ENCODE results near the gene HIC1. TPM values are rescaled to one million over a fixed set of nuclear protein-coding genes. Genes with fewer than 3 reads are reported as not detected.

The HIC1 gene
- total RNA-seq, 2 experiments from 2014 or later = 38.3 to 39.8 TPM

DNA sequence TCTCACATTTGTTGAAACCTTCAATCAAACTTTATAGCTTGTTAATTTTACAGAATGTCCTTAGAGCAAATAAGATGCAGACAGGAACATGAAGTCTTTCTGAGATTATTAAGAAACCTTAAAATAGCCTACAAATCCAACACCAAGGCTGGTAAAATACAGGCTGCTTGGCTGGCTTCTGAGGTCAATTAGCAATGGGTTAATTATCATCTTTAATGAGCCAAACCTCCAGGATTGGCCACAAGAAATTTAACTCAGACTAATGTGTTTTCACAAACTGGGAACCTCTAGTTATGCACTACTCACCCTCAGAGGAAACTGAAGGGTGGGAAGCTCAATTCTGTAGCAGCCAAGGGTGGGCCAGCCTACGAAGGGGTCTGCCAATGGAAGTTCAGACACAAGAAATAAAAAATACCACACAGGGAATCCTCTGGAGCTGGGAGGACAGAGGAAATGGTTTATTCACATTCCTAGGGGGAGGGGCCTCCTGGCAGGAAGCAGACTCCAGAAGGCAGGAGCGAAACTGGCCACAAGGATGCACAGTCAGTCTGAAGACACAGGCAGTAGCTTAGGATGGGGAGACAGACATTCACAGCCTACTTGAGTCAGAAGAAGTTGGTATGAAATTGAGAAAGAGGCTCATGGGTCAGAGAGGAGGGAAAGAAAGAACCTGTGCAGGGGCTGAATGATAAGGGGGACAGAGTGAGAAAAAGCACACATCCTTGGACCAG is 36.1 kb downstream of the HIC1 start:
- H3K4me1 Mint-ChIP-seq = peaks cover 64% of the 10 kb centered on the region
- ChIA-PET POLR2A (interaction anchor here (1.0 to 13.7 kb wide), 11 partner anchors 10 to 262 kb away, joined by 3 to 214 read pairs (median 15); partner anchors contain the start of genes HIC1, SGSM2 and SMYD4), CTCF (interaction anchor here (0.7 to 7.1 kb wide), 10 partner anchors 17 to 263 kb away, joined by 3 to 68 read pairs (median 5); partner anchors contain the start of gene HIC1)
- peak overlapping the region; percentile 23 for H3K27ac Mint-ChIP-seq
- H3K9me3 Mint-ChIP-seq = no peaks in the 10 kb centered on the region
- H3K36me3 Mint-ChIP-seq (ENCODE audit: low read depth) = peaks cover 19% of the 10 kb centered on the region
- DNase-seq = no peak
- no peaks in the 10 kb centered on the region for H3K27me3 Mint-ChIP-seq
- H3K4me3 Mint-ChIP-seq = no peak overlapping the region

DNA sequence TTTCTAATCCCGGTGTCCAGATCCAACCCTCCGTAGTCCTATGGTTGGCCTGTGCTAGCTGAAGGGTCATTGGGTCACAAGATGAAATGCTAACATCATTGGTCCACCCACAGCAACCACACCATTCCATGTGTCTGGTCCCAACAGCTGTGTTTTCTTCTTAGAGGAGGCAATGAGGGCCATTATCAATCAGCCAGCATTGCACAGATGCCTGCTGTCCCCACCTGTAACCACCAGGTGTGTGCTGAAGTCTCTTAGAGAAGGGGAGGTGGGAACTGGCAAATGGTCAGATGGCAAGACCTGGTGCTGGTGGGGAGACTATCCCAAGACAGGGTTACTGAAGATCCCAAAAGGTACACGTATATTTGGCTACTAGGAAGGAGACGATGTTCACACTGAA is 37.4 kb downstream of the HIC1 start:
- POLR2A ChIA-PET = interaction anchor here (13.7 kb wide), 1 partner anchor 20 kb away, joined by 214 read pairs; no protein-coding TSS in a partner anchor

DNA sequence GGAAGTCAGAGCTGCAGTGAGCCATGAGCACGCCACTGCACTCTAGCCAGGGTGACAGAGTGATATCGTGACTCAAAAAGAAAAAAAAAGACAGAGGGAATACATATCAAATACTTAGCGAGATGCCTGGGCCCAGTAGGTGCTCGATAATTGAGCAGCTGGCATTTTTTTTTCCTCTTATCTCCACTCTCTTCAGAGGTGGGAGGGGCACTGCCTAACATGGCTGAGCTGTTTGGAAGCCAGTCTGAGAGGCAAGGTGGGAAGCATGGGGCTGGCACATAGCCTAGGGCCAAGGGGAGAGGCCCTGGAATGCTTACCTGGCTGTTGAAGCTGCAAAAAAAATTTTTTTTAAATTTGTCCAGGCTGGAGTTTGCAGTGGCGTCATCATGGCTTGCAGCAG is 38.4 kb downstream of the HIC1 start:
- no peak overlapping the region for H3K27ac Mint-ChIP-seq
- CTCF ChIA-PET = interaction anchor here (1.1 to 1.4 kb wide), 4 partner anchors 19 to 121 kb away, joined by 3 to 5 read pairs (median 4); no protein-coding TSS in a partner anchor
- DNase-seq = no peak
- no peaks in the 10 kb centered on the region for H3K9me3 Mint-ChIP-seq
- POLR2A ChIA-PET = interaction anchor here (1.0 to 1.5 kb wide), 3 partner anchors 11 to 79 kb away, joined by 3 read pairs; no protein-coding TSS in a partner anchor
- peaks cover 49% of the 10 kb centered on the region for H3K4me1 Mint-ChIP-seq
- H3K4me3 Mint-ChIP-seq = no peak overlapping the region
- H3K36me3 Mint-ChIP-seq (ENCODE audit: low read depth) = peaks cover 8% of the 10 kb centered on the region
- no peaks in the 10 kb centered on the region for H3K27me3 Mint-ChIP-seq

More for the DNA sequence above, 37.4 kb downstream of the HIC1 start:
- Mint-ChIP-seq H3K9me3 (no peaks in the 10 kb centered on the region), H3K27ac (no peak overlapping the region), H3K27me3 (no peaks in the 10 kb centered on the region), H3K36me3 (ENCODE audit: low read depth) (peaks cover 12% of the 10 kb centered on the region), H3K4me1 (peaks cover 51% of the 10 kb centered on the region), H3K4me3 (no peak overlapping the region)
- no peak for DNase-seq
- CTCF ChIA-PET = interaction anchor here (1.0 to 7.1 kb wide), 6 partner anchors 18 to 161 kb away, joined by 4 to 68 read pairs (median 5); partner anchors contain the start of gene HIC1

DNA sequence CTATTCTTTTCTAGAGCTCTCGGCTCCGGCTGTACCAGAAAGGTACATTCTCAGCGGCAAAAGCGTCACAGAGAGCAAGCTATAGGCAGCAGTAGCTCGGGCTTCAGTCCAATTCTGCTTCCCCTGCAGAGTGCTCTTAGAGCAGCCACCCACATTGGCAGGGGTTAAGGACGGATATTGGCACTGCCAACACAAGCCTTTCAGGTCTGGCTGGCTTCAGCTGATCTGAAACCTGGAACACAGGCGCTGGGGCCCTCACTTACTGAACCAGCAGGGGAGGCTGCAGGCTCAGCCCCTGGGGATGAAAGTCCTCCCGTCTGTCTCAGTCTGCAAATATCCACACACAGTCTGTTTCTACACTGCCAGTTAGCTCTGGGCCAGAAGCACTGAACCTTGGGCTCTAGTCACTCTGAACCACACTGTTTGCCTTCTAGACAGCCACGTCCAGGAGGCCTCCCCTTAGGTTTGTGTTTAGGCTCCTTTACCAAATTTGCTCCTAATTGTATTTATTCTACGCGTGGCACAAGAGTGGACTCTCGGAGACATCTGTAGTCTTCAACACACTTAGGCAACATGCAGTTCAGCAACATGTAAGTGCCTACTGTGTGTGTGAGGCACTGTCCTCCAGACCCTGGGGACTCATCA is 40.1 kb downstream of the HIC1 start:
- DNase-seq = no peak
- Mint-ChIP-seq H3K36me3 (ENCODE audit: low read depth) (peaks cover 8% of the 10 kb centered on the region), H3K9me3 (no peaks in the 10 kb centered on the region), H3K27ac (no peak overlapping the region), H3K27me3 (no peaks in the 10 kb centered on the region), H3K4me1 (peaks cover 33% of the 10 kb centered on the region), H3K4me3 (no peak overlapping the region)
- CTCF ChIA-PET = interaction anchor here (0.7 to 1.5 kb wide), 5 partner anchors 8 to 150 kb away, joined by 3 to 8 read pairs (median 4); no protein-coding TSS in a partner anchor
- POLR2A ChIA-PET = interaction anchor here (1.1 kb wide), 1 partner anchor 31 kb away, joined by 3 read pairs; no protein-coding TSS in a partner anchor

DNA sequence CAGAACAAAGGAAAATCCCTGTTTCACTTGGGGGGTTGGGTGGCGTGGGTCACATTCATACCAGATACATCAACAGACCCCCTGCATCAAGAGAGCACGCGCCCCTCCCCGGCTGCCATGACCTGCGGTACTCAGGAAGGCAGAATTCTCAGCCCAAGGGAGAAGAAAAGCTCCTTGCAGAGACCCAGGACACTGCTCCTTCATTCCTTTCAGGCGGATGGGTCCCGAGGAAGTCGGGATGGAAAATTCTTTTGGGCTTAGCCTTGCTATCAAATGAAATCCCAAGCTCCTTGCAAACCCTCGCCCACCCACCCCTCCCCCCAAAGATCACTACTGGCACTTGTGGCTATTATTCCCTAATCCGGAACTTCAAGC is 40.6 kb downstream of the HIC1 start:
- POLR2A ChIA-PET = no interaction called here
- CTCF ChIA-PET = interaction anchor here (0.9 to 1.5 kb wide), 3 partner anchors 11 to 149 kb away, joined by 3 to 8 read pairs (median 3); no protein-coding TSS in a partner anchor

DNA sequence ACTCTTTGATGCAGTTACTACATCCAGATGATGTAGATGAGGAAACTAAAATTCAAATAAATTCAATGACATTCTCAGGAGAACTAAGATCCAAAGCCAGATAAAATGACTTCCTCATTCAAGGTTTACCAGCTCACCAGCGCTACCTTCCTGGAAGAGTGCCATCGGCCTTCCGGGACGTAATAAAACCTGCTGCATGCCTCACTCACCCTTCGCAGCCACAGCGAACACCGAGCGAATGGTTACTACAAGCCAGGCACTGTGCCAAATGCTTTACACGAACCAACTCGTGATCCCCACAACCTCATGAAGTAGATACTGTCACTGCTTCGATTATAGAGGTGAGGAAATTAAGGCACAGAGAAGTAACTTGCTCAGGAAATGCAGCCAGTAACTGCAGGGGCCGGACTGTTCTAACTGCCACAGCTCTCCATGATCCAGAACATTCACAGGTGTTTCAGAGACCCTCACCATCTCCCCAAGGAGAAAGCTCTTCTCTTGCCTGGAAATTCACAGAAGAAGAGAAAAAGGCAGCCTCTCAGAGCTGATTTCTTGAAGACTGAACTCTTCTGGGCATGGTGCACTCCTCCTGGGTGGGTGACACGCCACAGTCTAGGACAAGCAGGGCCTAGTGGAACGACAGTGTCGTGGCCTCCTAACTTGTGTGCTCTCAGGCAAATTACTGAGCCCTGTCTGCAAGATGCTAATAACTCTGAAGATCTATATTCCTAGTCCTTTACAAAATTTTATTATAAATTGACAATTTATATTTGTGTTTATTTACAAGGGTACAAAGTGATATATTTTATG is 46.8 kb downstream of the HIC1 start:
- POLR2A ChIA-PET = interaction anchor here (1.7 to 3.8 kb wide), 2 partner anchors 13 to 20 kb away, joined by 4 to 21 read pairs; no protein-coding TSS in a partner anchor
- Mint-ChIP-seq H3K4me3 (no peak overlapping the region), H3K9me3 (no peaks in the 10 kb centered on the region), H3K36me3 (ENCODE audit: low read depth) (peaks cover 14% of the 10 kb centered on the region), H3K27me3 (no peaks in the 10 kb centered on the region), H3K27ac (peak overlapping the region; percentile 12), H3K4me1 (peaks cover 42% of the 10 kb centered on the region)
- DNase-seq = peak; percentile 49
- CTCF ChIA-PET = interaction anchor here (0.7 to 1.0 kb wide), 2 partner anchors 11 to 20 kb away, joined by 3 to 4 read pairs; no protein-coding TSS in a partner anchor

More for the DNA sequence above, 40.6 kb downstream of the HIC1 start:
- peaks cover 28% of the 10 kb centered on the region for H3K4me1 Mint-ChIP-seq
- H3K36me3 Mint-ChIP-seq (ENCODE audit: low read depth) = peaks cover 8% of the 10 kb centered on the region
- no peak for DNase-seq
- no peaks in the 10 kb centered on the region for H3K9me3 Mint-ChIP-seq
- H3K27ac Mint-ChIP-seq = no peak overlapping the region
- no peak overlapping the region for H3K4me3 Mint-ChIP-seq
- no peaks in the 10 kb centered on the region for H3K27me3 Mint-ChIP-seq

DNA sequence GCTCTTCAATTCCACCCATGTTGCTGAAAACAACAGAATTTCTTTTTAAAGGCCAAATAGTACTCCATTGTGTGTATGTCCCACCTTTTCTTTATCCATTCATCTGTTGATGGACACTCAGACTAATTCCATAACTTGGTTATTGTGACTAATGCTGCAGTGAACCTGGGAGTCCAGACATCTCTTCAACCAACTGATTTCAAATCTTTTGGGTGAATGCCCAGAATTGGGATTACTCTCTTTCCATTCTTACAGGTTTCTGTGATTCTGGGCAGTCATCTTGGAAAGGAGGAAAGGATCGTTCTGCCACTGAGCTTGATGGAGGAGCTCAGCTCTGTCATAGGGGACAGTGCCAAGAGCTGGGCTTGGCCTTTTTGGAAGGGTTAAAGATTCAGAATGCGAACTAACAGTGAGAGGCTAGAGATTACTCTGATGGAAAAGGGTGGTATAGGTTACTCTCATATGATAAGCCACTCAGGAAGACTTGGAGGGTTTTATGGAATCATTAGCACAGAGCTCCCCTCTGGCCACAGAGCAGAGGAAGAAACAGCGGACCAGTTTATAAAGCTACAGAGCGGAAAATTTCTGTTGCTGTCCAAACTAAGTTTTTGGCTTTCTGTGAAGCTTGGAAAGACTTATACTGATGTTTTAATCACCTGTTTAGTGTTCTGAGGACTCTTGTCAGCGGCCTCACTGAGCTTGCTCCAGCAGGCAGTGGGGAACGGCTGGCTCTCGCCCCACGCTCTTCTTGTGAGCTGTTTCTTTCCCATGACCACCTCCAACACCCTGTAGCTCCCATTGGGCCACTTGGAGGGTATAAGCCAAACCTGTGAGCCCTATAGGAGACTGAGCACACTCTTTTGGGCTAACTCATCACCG is 48.3 kb downstream of the HIC1 start:
- no peaks in the 10 kb centered on the region for H3K27me3 Mint-ChIP-seq
- ChIA-PET POLR2A (interaction anchor here (1.5 to 3.8 kb wide), 3 partner anchors 13 to 19 kb away, joined by 4 to 21 read pairs (median 9); no protein-coding TSS in a partner anchor), CTCF (interaction anchor here (1.0 to 1.5 kb wide), 2 partner anchors 9 to 19 kb away, joined by 4 read pairs; no protein-coding TSS in a partner anchor)
- peaks cover 17% of the 10 kb centered on the region for H3K36me3 Mint-ChIP-seq (ENCODE audit: low read depth)
- no peak for DNase-seq
- H3K4me3 Mint-ChIP-seq = no peak overlapping the region
- no peak overlapping the region for H3K27ac Mint-ChIP-seq
- H3K9me3 Mint-ChIP-seq = no peaks in the 10 kb centered on the region
- peaks cover 35% of the 10 kb centered on the region for H3K4me1 Mint-ChIP-seq

DNA sequence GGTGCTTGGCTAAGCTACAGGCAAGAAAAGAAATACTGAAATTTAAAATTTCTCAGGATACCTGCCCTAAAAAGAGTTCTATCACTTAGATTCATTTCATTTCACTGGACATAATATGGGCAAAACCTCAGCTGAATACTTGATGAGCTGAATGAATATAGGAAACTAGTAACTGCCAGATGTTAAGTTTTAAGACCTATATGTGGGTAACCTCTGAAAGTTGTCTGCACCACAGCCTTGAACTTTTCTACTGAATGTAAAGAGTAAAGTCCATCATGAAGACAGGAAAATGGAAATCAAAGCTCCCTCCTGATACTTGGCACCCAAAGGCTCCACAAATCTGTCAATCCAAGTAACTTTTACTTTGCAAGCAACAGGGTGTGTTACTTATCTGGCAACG is 50.8 kb downstream of the HIC1 start:
- CTCF ChIA-PET = no interaction called here
- no peak for DNase-seq

DNA sequence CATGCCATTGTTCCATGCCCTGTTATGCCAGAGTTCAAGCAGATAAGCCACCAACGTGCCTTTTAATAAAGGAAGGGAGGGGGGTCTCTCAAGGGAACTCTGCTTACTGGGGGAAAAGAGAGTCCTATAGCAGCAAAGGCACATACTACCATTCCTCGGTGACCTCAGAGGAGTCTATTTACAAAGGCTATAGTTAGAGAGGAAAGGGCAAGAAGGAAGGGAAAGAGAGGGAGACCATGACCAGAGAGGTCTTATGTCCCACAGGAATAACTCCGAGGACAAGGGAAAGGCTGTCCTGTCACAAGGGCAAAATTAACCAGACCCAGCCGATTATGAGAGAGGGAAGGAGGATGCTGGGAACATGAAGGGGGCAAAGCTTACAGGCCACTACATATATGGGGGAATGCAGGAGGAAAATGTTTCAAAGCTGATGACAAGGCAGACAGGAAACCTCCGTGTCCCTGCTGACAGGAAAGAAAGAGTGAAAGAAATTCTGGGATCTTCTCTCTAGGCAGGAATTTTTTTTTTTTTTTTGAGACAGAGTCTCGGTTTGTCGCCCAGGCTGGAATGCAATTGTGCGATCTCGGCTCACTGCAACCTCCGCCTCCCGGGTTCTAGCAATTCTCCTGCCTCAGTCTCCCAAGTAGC is 51.5 kb downstream of the HIC1 start:
- ChIA-PET CTCF (no interaction called here), POLR2A (no interaction called here)
- no peak overlapping the region for H3K4me3 Mint-ChIP-seq
- H3K27ac Mint-ChIP-seq = peak overlapping the region; percentile 7
- H3K27me3 Mint-ChIP-seq = no peaks in the 10 kb centered on the region
- H3K9me3 Mint-ChIP-seq = no peaks in the 10 kb centered on the region
- H3K4me1 Mint-ChIP-seq = peaks cover 30% of the 10 kb centered on the region
- peaks cover 17% of the 10 kb centered on the region for H3K36me3 Mint-ChIP-seq (ENCODE audit: low read depth)
- no peak for DNase-seq

More for the DNA sequence above, 50.8 kb downstream of the HIC1 start:
- no peak overlapping the region for H3K4me3 Mint-ChIP-seq
- POLR2A ChIA-PET = no interaction called here
- H3K36me3 Mint-ChIP-seq (ENCODE audit: low read depth) = peaks cover 17% of the 10 kb centered on the region
- H3K27ac Mint-ChIP-seq = no peak overlapping the region
- H3K27me3 Mint-ChIP-seq = no peaks in the 10 kb centered on the region
- no peaks in the 10 kb centered on the region for H3K9me3 Mint-ChIP-seq
- peaks cover 32% of the 10 kb centered on the region for H3K4me1 Mint-ChIP-seq

DNA sequence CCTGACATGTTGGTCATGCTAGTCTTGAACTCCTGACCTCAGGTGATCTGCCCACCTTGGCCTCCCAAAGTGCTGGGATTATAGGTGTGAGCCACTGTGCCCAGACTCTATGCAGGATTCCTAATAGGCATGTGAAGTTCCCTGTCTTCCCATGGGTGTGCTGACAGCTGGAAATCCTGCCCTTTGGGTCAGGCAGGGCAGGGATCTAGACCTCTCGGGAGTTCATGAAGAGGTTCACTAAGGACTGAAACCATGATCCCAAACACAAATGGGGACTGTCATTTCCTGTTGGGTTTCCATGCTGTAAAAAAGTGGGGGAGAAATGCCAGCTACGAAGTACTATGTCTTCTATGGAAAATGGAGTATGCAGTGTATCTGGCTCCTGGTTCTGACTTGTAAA is 52.1 kb downstream of the HIC1 start:
- Mint-ChIP-seq H3K4me1 (peaks cover 25% of the 10 kb centered on the region), H3K36me3 (ENCODE audit: low read depth) (peaks cover 17% of the 10 kb centered on the region), H3K4me3 (no peak overlapping the region), H3K27ac (no peak overlapping the region), H3K27me3 (no peaks in the 10 kb centered on the region), H3K9me3 (no peaks in the 10 kb centered on the region)
- POLR2A ChIA-PET = no interaction called here
- no peak for DNase-seq
- CTCF ChIA-PET = interaction anchor here (1.1 kb wide), 1 partner anchor 51 kb away, joined by 3 read pairs; no protein-coding TSS in a partner anchor

DNA sequence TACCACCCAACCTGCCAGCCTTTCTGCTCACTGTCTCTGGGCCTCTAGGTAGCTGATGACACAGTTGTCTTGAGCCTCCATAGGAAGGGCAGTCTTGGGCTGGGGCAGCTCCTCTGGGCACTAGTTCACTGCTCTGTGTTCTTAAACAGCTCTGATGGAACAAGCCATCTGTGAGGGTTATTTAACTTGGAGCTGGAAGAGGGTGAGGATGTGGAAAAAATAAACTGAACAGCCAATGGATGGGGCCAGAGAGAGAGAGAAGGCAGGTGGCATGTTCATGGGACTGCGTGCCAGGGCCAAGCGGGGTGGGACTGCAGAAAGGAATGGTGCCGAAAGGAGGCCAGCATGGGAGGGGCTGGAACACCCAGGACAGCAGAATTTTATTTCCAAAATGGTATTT is 52.6 kb downstream of the HIC1 start:
- Mint-ChIP-seq H3K27ac (no peak overlapping the region), H3K4me1 (peaks cover 25% of the 10 kb centered on the region), H3K9me3 (no peaks in the 10 kb centered on the region), H3K36me3 (ENCODE audit: low read depth) (peaks cover 17% of the 10 kb centered on the region), H3K27me3 (no peaks in the 10 kb centered on the region), H3K4me3 (no peak overlapping the region)
- ChIA-PET POLR2A (no interaction called here), CTCF (interaction anchor here (1.1 kb wide), 1 partner anchor 51 kb away, joined by 3 read pairs; no protein-coding TSS in a partner anchor)
- DNase-seq = no peak

Data from activated CD4-positive, alpha-beta memory T cell treated with anti-CD3 and anti-CD28 coated beads, Interleukin-2, amount 10 ng/mL, durations not matched to agents 7 days and 5 days (primary cell).